ENCODE results near the gene HNRNPA3.

The HNRNPA3 gene

GRCh38 chr2:177271981-177272666 lies 59.5 kb downstream of the HNRNPA3 start:
- DNase-seq (ENCODE audit: low read depth in 2 of 2), result no peak

GRCh38 chr2:177272765-177273164 lies 60.2 kb downstream of the HNRNPA3 start:
- DNase-seq (ENCODE audit: low read depth in 2 of 2), result no peak

GRCh38 chr2:177273408-177273807 lies 60.8 kb downstream of the HNRNPA3 start:
- DNase-seq (ENCODE audit: low read depth in 2 of 2), result no peak
